Gastroesophageal sphincter (tissue), 3 donors: ENCODE data around the gene OBSCN.

ENCODE experiments used
- POLR2A ChIP-seq, 2 donors: fragments of 450-650 bp; IDR thresholded peaks; one replicate each; pipeline ENCODE4 v1.6.1; 2017; ENCODE audit warnings: antibody characterized with exemption in 2 of 2, mild to moderate bottlenecking in 2 of 2, moderate library complexity in 1 of 2
- POLR2AphosphoS5 ChIP-seq: sonication (generic); formaldehyde crosslinking; IDR thresholded peaks from one replicate; pipeline ENCODE4 v1.6.1; 2017; ENCODE audit warnings: antibody characterized with exemption
- TF ChIP-seq, protein P1 (sequence below), 4 experiments: fragments of 200-600 bp in 2 of 4; fragments of 450-650 bp in 2 of 4; sonication (generic) in 1 of 4; IDR thresholded peaks; one replicate each; pipeline ENCODE4 v1.5.1; 2017 to 2019; ENCODE audit warnings: antibody characterized with exemption in 4 of 4, mild to moderate bottlenecking in 2 of 4, moderate library complexity in 2 of 4

DNA sequence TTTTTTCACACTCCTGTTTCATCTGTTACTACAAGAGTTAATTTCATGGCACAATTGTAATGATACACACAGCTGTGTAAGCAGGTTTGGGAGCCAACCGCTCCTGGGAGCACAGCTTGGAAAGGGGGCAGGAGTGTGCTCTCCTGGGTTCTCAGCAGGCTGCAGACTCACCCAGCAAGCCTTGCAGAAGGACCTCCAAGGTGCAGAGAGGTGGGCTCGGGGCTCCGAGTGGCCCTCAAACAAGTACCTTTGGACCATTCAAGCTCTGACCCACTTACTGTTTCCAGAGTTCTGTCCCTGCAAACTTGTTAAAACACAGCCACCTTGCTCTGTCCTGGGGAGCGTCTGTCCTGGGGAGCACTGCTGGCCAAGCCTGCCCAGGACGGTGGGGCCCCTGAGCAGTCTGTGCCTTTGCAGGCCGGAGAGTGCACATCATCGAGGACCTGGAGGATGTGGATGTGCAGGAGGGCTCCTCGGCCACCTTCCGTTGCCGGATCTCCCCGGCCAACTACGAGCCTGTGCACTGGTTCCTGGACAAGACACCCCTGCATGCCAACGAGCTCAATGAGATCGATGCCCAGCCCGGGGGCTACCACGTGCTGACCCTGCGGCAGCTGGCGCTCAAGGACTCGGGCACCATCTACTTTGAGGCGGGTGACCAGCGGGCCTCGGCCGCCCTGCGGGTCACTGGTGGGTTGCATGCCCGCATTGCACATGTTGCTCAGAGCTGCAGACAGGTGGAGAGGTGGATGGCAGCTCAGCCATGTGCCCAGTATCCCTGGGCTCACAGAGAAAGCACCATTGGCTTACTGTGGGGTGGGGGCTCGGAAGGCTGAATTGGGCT lies 78.0 kb downstream of the OBSCN start:
- no peak for TF ChIP-seq POLR2AphosphoS5
- no peak for TF ChIP-seq POLR2A (IDR thresholded peaks at IDR 0.05)
- TF ChIP-seq, protein P1, sequence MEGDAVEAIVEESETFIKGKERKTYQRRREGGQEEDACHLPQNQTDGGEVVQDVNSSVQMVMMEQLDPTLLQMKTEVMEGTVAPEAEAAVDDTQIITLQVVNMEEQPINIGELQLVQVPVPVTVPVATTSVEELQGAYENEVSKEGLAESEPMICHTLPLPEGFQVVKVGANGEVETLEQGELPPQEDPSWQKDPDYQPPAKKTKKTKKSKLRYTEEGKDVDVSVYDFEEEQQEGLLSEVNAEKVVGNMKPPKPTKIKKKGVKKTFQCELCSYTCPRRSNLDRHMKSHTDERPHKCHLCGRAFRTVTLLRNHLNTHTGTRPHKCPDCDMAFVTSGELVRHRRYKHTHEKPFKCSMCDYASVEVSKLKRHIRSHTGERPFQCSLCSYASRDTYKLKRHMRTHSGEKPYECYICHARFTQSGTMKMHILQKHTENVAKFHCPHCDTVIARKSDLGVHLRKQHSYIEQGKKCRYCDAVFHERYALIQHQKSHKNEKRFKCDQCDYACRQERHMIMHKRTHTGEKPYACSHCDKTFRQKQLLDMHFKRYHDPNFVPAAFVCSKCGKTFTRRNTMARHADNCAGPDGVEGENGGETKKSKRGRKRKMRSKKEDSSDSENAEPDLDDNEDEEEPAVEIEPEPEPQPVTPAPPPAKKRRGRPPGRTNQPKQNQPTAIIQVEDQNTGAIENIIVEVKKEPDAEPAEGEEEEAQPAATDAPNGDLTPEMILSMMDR (IDR thresholded peaks at IDR 0.05): no peak
